Endothelial cell (in vitro differentiated cells): ENCODE results near the gene PTPRN2. TPM values are rescaled to one million over a fixed set of nuclear protein-coding genes. Genes with fewer than 3 reads are reported as not detected.

ENCODE experiments used
- DNase-seq: peaks from one replicate; pipeline ENCODE4 v3.0.0; 2021; ENCODE audit warnings: low spot score
- H3K27ac Mint-ChIP-seq: one replicate; pipeline ENCODE4 v1.8.0; 2021; ENCODE audit warnings: mixed read lengths, inconsistent platforms; ENCODE audit not compliant: unreplicated experiment
- H3K27me3 Mint-ChIP-seq: one replicate; pipeline ENCODE4 v1.8.0; 2021; ENCODE audit warnings: mild to moderate bottlenecking, moderate library complexity, mixed read lengths, inconsistent platforms; ENCODE audit not compliant: unreplicated experiment
- H3K36me3 Mint-ChIP-seq: one replicate; pipeline ENCODE4 v1.8.0; 2021; ENCODE audit warnings: mild to moderate bottlenecking, low read depth, mixed read lengths, inconsistent platforms; ENCODE audit not compliant: unreplicated experiment
- H3K4me1 Mint-ChIP-seq: one replicate; pipeline ENCODE4 v1.8.0; 2021; ENCODE audit warnings: mild to moderate bottlenecking, mixed read lengths, inconsistent platforms; ENCODE audit not compliant: unreplicated experiment
- H3K4me3 Mint-ChIP-seq: one replicate; pipeline ENCODE4 v1.8.0; 2021; ENCODE audit warnings: mild to moderate bottlenecking, mixed read lengths, inconsistent platforms; ENCODE audit not compliant: unreplicated experiment
- H3K9me3 Mint-ChIP-seq: one replicate; pipeline ENCODE4 v1.8.0; 2021; ENCODE audit warnings: mixed read lengths, inconsistent platforms; ENCODE audit not compliant: unreplicated experiment
- total RNA-seq: library from RNA; stranded (reverse); fragmentation: NEBNext Ultra II Directional; extraction: Animal tissue kit (Norgen Biotek cat#: 25700); gene quantifications from one replicate; pipeline ENCODE4 v1.2.1, GENCODE V29; 2021; ENCODE audit not compliant: unreplicated experiment
- TF ChIP-seq, protein P1 (sequence below): fragments of 200-600 bp; sonication (generic); IDR thresholded peaks from one replicate; pipeline ENCODE4 v1.5.0; 2021; ENCODE audit warnings: antibody characterized with exemption; ENCODE audit not compliant: unreplicated experiment

The PTPRN2 gene
- total RNA-seq, 1 donor from 2014 or later = 0.18 TPM

- no peak overlapping the region for H3K4me3 Mint-ChIP-seq
- no peak for DNase-seq
- peaks cover 2% of the 10 kb centered on the region for H3K4me1 Mint-ChIP-seq
- H3K36me3 Mint-ChIP-seq = peaks cover 13% of the 10 kb centered on the region
- peaks cover 10% of the 10 kb centered on the region for H3K27me3 Mint-ChIP-seq
- peaks cover 24% of the 10 kb centered on the region for H3K9me3 Mint-ChIP-seq
- no peak overlapping the region for H3K27ac Mint-ChIP-seq
- TF ChIP-seq, protein P1, sequence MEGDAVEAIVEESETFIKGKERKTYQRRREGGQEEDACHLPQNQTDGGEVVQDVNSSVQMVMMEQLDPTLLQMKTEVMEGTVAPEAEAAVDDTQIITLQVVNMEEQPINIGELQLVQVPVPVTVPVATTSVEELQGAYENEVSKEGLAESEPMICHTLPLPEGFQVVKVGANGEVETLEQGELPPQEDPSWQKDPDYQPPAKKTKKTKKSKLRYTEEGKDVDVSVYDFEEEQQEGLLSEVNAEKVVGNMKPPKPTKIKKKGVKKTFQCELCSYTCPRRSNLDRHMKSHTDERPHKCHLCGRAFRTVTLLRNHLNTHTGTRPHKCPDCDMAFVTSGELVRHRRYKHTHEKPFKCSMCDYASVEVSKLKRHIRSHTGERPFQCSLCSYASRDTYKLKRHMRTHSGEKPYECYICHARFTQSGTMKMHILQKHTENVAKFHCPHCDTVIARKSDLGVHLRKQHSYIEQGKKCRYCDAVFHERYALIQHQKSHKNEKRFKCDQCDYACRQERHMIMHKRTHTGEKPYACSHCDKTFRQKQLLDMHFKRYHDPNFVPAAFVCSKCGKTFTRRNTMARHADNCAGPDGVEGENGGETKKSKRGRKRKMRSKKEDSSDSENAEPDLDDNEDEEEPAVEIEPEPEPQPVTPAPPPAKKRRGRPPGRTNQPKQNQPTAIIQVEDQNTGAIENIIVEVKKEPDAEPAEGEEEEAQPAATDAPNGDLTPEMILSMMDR = no peak
These were observed 765.5 kb downstream of the PTPRN2 start for GRCh38 chr7:157821959-157822687.

DNA sequence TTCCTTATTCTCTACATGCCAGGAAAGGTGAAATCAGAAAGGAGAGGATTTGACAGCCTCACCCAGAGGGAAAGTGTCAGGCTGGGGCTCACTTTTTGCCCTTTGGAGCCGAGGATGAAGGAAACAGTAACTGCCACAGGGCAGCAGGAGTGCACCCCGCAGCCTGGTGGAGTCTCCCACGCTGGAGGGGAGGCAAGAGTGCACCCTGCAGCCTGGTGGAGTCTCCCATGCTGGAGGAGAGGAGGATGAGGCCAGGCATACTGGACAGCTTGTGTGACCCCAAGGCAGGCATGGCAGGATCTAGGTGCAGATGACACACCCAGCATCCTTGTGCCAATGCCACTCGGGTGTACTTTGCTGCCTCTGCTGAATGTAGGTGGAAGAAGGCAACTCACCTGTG, 766.8 kb downstream of the PTPRN2 start:
- Mint-ChIP-seq H3K27me3 (peaks cover 13% of the 10 kb centered on the region), H3K27ac (no peak overlapping the region), H3K36me3 (peaks cover 14% of the 10 kb centered on the region), H3K4me3 (no peak overlapping the region), H3K9me3 (peaks cover 26% of the 10 kb centered on the region), H3K4me1 (peaks cover 2% of the 10 kb centered on the region)
- DNase-seq = no peak
- TF ChIP-seq, protein P1 = no peak

GRCh38 chr7:157819455-157819807, 768.2 kb downstream of the PTPRN2 start:
- Mint-ChIP-seq H3K9me3 (peaks cover 32% of the 10 kb centered on the region), H3K36me3 (peaks cover 17% of the 10 kb centered on the region), H3K4me1 (peaks cover 2% of the 10 kb centered on the region), H3K4me3 (no peak overlapping the region), H3K27me3 (peaks cover 15% of the 10 kb centered on the region), H3K27ac (no peak overlapping the region)
- DNase-seq = no peak
- TF ChIP-seq, protein P1 = no peak

GRCh38 chr7:157818701-157819454, 768.7 kb downstream of the PTPRN2 start:
- Mint-ChIP-seq H3K4me3 (no peak overlapping the region), H3K27me3 (peaks cover 14% of the 10 kb centered on the region), H3K36me3 (peaks cover 17% of the 10 kb centered on the region), H3K4me1 (peaks cover 2% of the 10 kb centered on the region), H3K27ac (no peak overlapping the region), H3K9me3 (peaks cover 31% of the 10 kb centered on the region)
- TF ChIP-seq, protein P1 = no peak
- DNase-seq = no peak
